HepG2 (cell line): ENCODE results near the gene B3GNT2. TPM values are rescaled to one million over a fixed set of nuclear protein-coding genes. Genes with fewer than 3 reads are reported as not detected.

Source experiments
- ATAC-seq: fragments of 200-7000 bp; cut with Tn5 transposase; 3 replicates; pipeline ENCODE4 v1.9.1; 2020; ENCODE audit warnings: mild to moderate bottlenecking, moderate library complexity
- BruUV-seq: library from RNA; stranded (reverse); fragments of 400-500 nt; replicated peaks from 2 replicates; lab custom pipeline; 2021; lab: Mats Ljungman, UMichigan
- CTCF ChIA-PET: fragments of 300-600 bp; formaldehyde crosslinking; extraction: SDS; loops from one replicate; lab custom pipeline; 2021; ENCODE audit warnings: low total read pairs, inconsistent platforms, low intra/inter-chr PET ratio; lab: Yijun Ruan, JAX
- POLR2A ChIA-PET: fragments of 350-600 bp; sonication (Branson Sonifier 250); formaldehyde crosslinking; loops from one replicate; lab custom pipeline; 2020; ENCODE audit warnings: antibody characterized with exemption, inconsistent platforms; lab: Yijun Ruan, JAX
- DNase-seq: peaks from one replicate; pipeline ENCODE4 v3.0.0-alpha.2; 2015; ENCODE audit warnings: low spot score
- FAIRE-seq: peaks from 3 replicates; lab custom pipeline; 2011; peaks lifted over from hg19 to GRCh38; lab: Jason Lieb, UNC
- H2AFZ ChIP-seq: one replicate; pipeline ENCODE4 v1.6.1; 2011; ENCODE audit warnings: low read length, inconsistent platforms
- H3K27ac ChIP-seq: fragments of 300-600 bp; 3 replicates; pipeline ENCODE4 v1.8.0; 2011; ENCODE audit warnings: mixed run types, mild to moderate bottlenecking, mixed read lengths, low read length, inconsistent platforms; ENCODE audit not compliant: insufficient read depth; ENCODE audit errors: extremely low read length
- H3K27me3 ChIP-seq, 2 experiments: fragments of 200-600 bp in 1 of 2; 2 replicates in 1 of 2; 3 replicates in 1 of 2; pipeline versions ENCODE4 v1.6.0 to v1.8.0; 2011; ENCODE audit warnings: low read length in 2 of 2, mild to moderate bottlenecking in 2 of 2, moderate library complexity in 2 of 2, inconsistent platforms in 1 of 2; ENCODE audit not compliant: insufficient read depth in 2 of 2, control insufficient read depth in 1 of 2
- H3K36me3 ChIP-seq, 2 experiments: fragments of 200-600 bp in 1 of 2; replicated peaks in 1 of 2; 2 replicates in 1 of 2; 3 replicates in 1 of 2; pipeline versions ENCODE4 v1.5.1 to v1.8.0; 2011; ENCODE audit warnings: low read length in 2 of 2, inconsistent platforms in 1 of 2; ENCODE audit not compliant: insufficient read depth in 2 of 2, control insufficient read depth in 1 of 2
- H3K4me1 ChIP-seq: 2 replicates; pipeline ENCODE4 v1.5.1; 2012; ENCODE audit warnings: low read length, inconsistent platforms; ENCODE audit not compliant: insufficient read depth
- H3K4me2 ChIP-seq: 2 replicates; pipeline ENCODE4 v1.6.0; 2011; ENCODE audit warnings: low read depth, low read length, inconsistent platforms
- H3K4me3 ChIP-seq, 3 experiments: fragments of 200-600 bp in 1 of 3; sonication (generic), shearing (Covaris generic) in 1 of 3; replicated peaks in 1 of 3; 2 replicates each; pipeline ENCODE4 v1.5.1; 2011 to 2016; ENCODE audit warnings: low read length in 3 of 3, inconsistent platforms in 2 of 3, low read depth in 2 of 3, mild to moderate bottlenecking in 2 of 3, control low read depth in 1 of 3, mixed read lengths in 1 of 3; ENCODE audit not compliant: insufficient read depth in 1 of 3
- H3K79me2 ChIP-seq: one replicate; pipeline ENCODE4 v1.6.1; 2011; ENCODE audit warnings: low read length, inconsistent platforms; ENCODE audit not compliant: insufficient read depth
- H3K9ac ChIP-seq: 2 replicates; pipeline ENCODE4 v1.6.0; 2011; ENCODE audit warnings: mild to moderate bottlenecking, low read depth, low read length, inconsistent platforms; ENCODE audit not compliant: insufficient read depth
- H3K9me3 ChIP-seq: 2 replicates; pipeline ENCODE4 v1.5.1; 2012; ENCODE audit warnings: mild to moderate bottlenecking, low read length
- H4K20me1 ChIP-seq: 2 replicates; pipeline ENCODE4 v1.6.0; 2011; ENCODE audit warnings: inconsistent platforms, mild to moderate bottlenecking, low read length, moderate library complexity; ENCODE audit not compliant: insufficient read depth
- NFATC3 ChIP-seq: sonication (generic); formaldehyde crosslinking; IDR thresholded peaks from 2 replicates; pipeline ENCODE4 v1.5.1; 2020; ENCODE audit warnings: mild to moderate bottlenecking, missing genetic modification reagents
- PHB2 ChIP-seq: fragments of 450-650 bp; IDR thresholded peaks from 2 replicates; pipeline ENCODE4 v1.6.1; 2018; ENCODE audit not compliant: partially characterized antibody
- REST ChIP-seq, 2 experiments: IDR thresholded peaks; 2 replicates each; pipeline ENCODE4 v1.6.1; 2011 to 2012; ENCODE audit warnings: low read length in 2 of 2, borderline replicate concordance in 1 of 2, low read depth in 1 of 2, mild to moderate bottlenecking in 1 of 2, moderate library complexity in 1 of 2
- RNF2 ChIP-seq: fragments of 450-650 bp; conservative IDR thresholded peaks from 2 replicates; pipeline ENCODE4 v1.6.1; 2016; ENCODE audit warnings: low read depth
- TCF12 ChIP-seq, 2 experiments: fragments of 450-650 bp in 1 of 2; sonication (generic) in 1 of 2; formaldehyde crosslinking in 1 of 2; IDR thresholded peaks; 2 replicates each; pipeline versions ENCODE4 v1.6.1 to v1.8.0; 2017 to 2022; ENCODE audit warnings: antibody characterized with exemption in 1 of 2, mild to moderate bottlenecking in 1 of 2, missing genetic modification reagents in 1 of 2, moderate library complexity in 1 of 2
- WGBS: methylation state at CpG from one replicate; pipeline ENCODE4 v1.1.6; 2017; ENCODE audit warnings: low lambda C conversion rate; 5-methylcytosine and 5-hydroxymethylcytosine counted together
- in situ Hi-C: cut with HindIII; loops from 2 replicates; pipeline ENCODE4 v1.10.0; 2017; ENCODE audit warnings: low pct_unique_long_range_greater_than_20kb; ENCODE audit not compliant: extremely low pct_ligation_motif_present
- intact Hi-C: fragments of 100-400 bp; cut with micrococcal nuclease; formaldehyde crosslinking; loops from one replicate; pipeline ENCODE4 v1.10.0; 2022; ENCODE audit not compliant: unreplicated experiment
- polyA plus RNA-seq, 8 experiments: library from polyadenylated mRNA; depleted of rRNA in 3 of 8; stranded (reverse) in 7 of 8; unstranded in 1 of 8; fragments of >200 nt; fragmentation: Illumina TruSeq in 4 of 8; extraction: Trizol in 4 of 8; gene quantifications; 2 replicates each; pipeline versions ENCODE4 v1.2.1 to v1.2.3, GENCODE V29; 2011 to 2016; ENCODE audit warnings: low read depth in 4 of 8, missing spikeins in 1 of 8, mixed read lengths in 1 of 8; ENCODE audit not compliant: insufficient read depth in 1 of 8
- total RNA-seq, 5 experiments: library from RNA; depleted of rRNA; stranded (reverse); fragments of >200 nt; fragmentation: Illumina TruSeq; extraction: Trizol; gene quantifications; 2 replicates each; pipeline ENCODE4 v1.2.3, GENCODE V29; 2016; ENCODE audit warnings: low read depth in 1 of 5

B3GNT2 gene
- total and polyA plus RNA-seq, 2 of the 13 experiments (the other 11 are each of a cell fraction or from before 2014, with no cell fraction given), result 26.3 to 28.5 TPM

GRCh38 chr2:62151306-62151638 is 44.6 kb upstream of the B3GNT2 start:
- no TSS peak for BruUV-seq
- no peak for DNase-seq
- ATAC-seq, result no peak
- intact Hi-C loops, result no loop called here
- H3K36me3 ChIP-seq, result no peaks in the 10 kb centered on the region
- TF ChIP-seq PHB2 (no peak), REST (IDR thresholded peaks at IDR 0.05; ENCODE audit: borderline replicate concordance in 1 of 2, low read depth in 1 of 2, low read length in 2 of 2) (no peak), NFATC3 (CRISPR knock-in tag) (no peak), RNF2 (no peak), TCF12 (IDR thresholded peaks at IDR 0.05) (no peak), TCF12 (CRISPR knock-in tag; IDR thresholded peaks at IDR 0.05) (no peak)
- TF ChIP-seq, all 625 proteins: peak for 0
- Histone ChIP-seq H3K4me1 (peaks cover 10% of the 10 kb centered on the region), H3K79me2 (no peaks in the 10 kb centered on the region), H3K27ac (no peak overlapping the region), H4K20me1 (no peaks in the 10 kb centered on the region), H3K27me3 (no peaks in the 10 kb centered on the region), H3K4me3 (no peak overlapping the region), H3K9ac (no peak overlapping the region), H2AFZ (no peak overlapping the region), H3K9me3 (no peaks in the 10 kb centered on the region), H3K4me2 (no peak overlapping the region)
- POLR2A ChIA-PET, result no interaction called here
- in situ Hi-C loops, result no loop called here
- WGBS, result 89% methylated on average over 4 of the region's 4 CpGs
- FAIRE-seq, result no peak
- CTCF ChIA-PET, result no interaction called here
